ENCODE measurements around the gene DAZAP1. TPM values are rescaled to one million over a fixed set of nuclear protein-coding genes. Genes with fewer than 3 reads are reported as not detected.
"Not testable (repeated sequence)": the region's sequence is repeated elsewhere in the genome, so short reads cannot be mapped to it uniquely, and the experiment has no call there.

The DAZAP1 gene
- total RNA-seq, 2 donors from 2014 or later = 148 to 163 TPM

- H3K27me3 Mint-ChIP-seq = no peaks in the 10 kb centered on the region
- no peak for DNase-seq
- no peak for ATAC-seq
- H3K4me1 Mint-ChIP-seq = peaks cover 16% of the 10 kb centered on the region
- H3K4me3 Mint-ChIP-seq = no peak overlapping the region
- no peaks in the 10 kb centered on the region for H3K9me3 ChIP-seq (ENCODE audit: control insufficient read depth, low read length, poor library complexity, severe bottlenecking)
- peaks cover 4% of the 10 kb centered on the region for H3K36me3 Mint-ChIP-seq (ENCODE audit: low read depth)
- H3K27ac Mint-ChIP-seq = no peak overlapping the region
Measured at GRCh38 chr19:1475751-1476437, 68.5 kb downstream of the DAZAP1 start.

DNA sequence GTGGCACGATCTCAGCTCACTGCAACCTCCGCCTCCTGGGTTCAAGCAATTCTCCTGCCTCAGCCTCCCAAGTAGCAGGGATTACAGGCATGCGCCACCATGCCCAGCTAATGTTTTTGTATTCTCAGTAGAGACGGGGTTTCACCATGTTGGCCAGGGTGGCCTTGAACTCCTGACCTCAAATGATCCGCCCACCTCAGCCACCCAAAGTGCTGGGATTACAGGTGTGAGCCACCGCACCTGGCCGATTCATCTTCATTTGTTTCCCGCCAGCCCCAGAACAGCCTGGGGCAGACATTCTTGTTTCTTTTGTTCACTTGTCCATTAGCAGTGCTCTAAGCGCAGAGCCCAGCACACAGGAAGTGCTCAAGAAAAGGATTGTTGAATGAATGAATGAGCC is 69.7 kb downstream of the DAZAP1 start:
- H3K27ac Mint-ChIP-seq = peak overlapping the region; percentile 37
- H3K4me1 Mint-ChIP-seq = peaks cover 14% of the 10 kb centered on the region
- not testable (repeated sequence) for H3K27me3 Mint-ChIP-seq; H3K9me3 ChIP-seq (ENCODE audit: control insufficient read depth, low read length, poor library complexity, severe bottlenecking); DNase-seq; ATAC-seq; H3K36me3 Mint-ChIP-seq (ENCODE audit: low read depth)
- H3K4me3 Mint-ChIP-seq = peak overlapping the region; percentile 96

GRCh38 chr19:1478934-1479707 is 71.7 kb downstream of the DAZAP1 start, which contains the start of gene C19orf25:
Gene C19orf25, minus strand, starts transcription at chr19:1479215. Its CDS starts 312 bp downstream, at chr19:1478903.
- peak within 1 kb of the TSS; percentile 89 for H3K27ac Mint-ChIP-seq
- ATAC-seq = peak; percentile 99
- DNase-seq = peak; percentile 81 to 85 (median 84)
- H3K4me3 Mint-ChIP-seq = peak within 1 kb of the TSS; percentile 96
- H3K27me3 Mint-ChIP-seq = no peaks in the 10 kb centered on the region
- peaks cover 4% of the 10 kb centered on the region for H3K36me3 Mint-ChIP-seq (ENCODE audit: low read depth)
- no peaks in the 10 kb centered on the region for H3K9me3 ChIP-seq (ENCODE audit: control insufficient read depth, low read length, poor library complexity, severe bottlenecking)
- H3K4me1 Mint-ChIP-seq = peaks cover 14% of the 10 kb centered on the region

DNA sequence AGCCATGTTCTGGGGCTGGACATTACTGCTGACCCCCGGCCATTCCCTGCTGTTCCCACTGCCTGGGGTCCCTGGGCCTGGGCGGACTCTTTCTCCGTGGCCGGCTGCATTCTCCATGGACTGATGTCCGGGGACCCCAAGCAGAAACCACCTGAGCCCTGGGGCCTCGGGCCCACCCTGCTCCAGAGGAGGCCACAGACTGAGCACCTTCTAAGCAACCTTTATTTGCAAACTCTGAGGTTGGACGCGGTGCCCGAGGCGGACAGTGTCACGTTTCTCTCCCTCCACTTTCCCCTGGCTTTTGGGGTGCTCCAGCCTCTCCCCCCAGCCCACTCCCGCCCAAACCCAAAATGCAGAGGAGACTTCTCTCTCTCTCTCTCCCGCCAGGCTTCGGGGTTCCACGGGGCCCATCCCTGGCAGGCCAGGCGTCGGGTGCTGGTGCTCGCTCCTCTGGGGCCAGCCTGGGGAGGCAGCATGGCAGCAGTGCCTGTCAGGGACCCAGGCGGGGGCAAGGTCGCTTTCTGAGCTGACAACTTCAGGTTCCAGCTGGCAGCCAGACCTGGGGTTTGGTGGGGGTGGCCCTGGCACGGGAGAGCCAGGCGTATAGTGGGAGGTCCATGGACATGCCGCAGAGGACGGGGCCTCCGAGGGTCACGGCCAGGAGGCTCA is 74.0 kb downstream of the DAZAP1 start:
- DNase-seq = no peak
- peaks cover 14% of the 10 kb centered on the region for H3K4me1 Mint-ChIP-seq
- H3K27me3 Mint-ChIP-seq = no peaks in the 10 kb centered on the region
- H3K27ac Mint-ChIP-seq = no peak overlapping the region
- H3K36me3 Mint-ChIP-seq (ENCODE audit: low read depth) = peaks cover 4% of the 10 kb centered on the region
- ATAC-seq = no peak
- no peaks in the 10 kb centered on the region for H3K9me3 ChIP-seq (ENCODE audit: control insufficient read depth, low read length, poor library complexity, severe bottlenecking)
- H3K4me3 Mint-ChIP-seq = no peak overlapping the region

DNA sequence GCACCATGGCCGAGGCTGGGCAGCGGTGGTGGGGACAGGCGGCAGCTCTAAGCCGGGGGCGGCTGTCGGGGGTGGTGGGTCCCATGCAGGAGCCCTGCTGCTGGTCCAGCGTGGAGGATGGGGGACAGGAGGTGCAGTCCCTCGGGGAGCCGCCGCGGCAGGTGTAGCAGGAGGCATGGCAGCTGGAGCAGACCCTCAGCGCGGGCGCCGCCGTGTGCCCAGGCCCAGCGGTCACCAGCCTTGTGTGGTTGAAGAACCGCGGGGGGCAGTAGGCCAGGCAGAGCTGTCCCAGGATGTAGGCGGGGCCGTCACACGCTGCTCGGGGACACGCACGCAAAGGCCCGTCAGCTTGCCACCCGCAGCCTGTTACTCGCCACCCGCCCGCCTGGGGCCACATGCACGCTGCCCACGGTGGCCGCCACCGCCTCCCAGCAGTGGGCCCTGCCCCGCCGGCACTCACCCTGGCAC is 74.5 kb downstream of the DAZAP1 start:
- ATAC-seq (no peak), DNase-seq (no peak)
- H3K36me3 Mint-ChIP-seq (ENCODE audit: low read depth) = peaks cover 4% of the 10 kb centered on the region
- H3K4me3 Mint-ChIP-seq = no peak overlapping the region
- no peaks in the 10 kb centered on the region for H3K9me3 ChIP-seq (ENCODE audit: control insufficient read depth, low read length, poor library complexity, severe bottlenecking)
- no peaks in the 10 kb centered on the region for H3K27me3 Mint-ChIP-seq
- H3K27ac Mint-ChIP-seq = no peak overlapping the region
- H3K4me1 Mint-ChIP-seq = peaks cover 14% of the 10 kb centered on the region

- ATAC-seq (no peak), DNase-seq (no peak)
- Mint-ChIP-seq H3K36me3 (ENCODE audit: low read depth) (peaks cover 4% of the 10 kb centered on the region), H3K4me1 (peaks cover 12% of the 10 kb centered on the region), H3K27me3 (no peaks in the 10 kb centered on the region), H3K4me3 (no peak overlapping the region), H3K27ac (no peak overlapping the region)
- H3K9me3 ChIP-seq (ENCODE audit: control insufficient read depth, low read length, poor library complexity, severe bottlenecking) = no peaks in the 10 kb centered on the region
Measured at GRCh38 chr19:1482361-1483130, 75.2 kb downstream of the DAZAP1 start.

DNA sequence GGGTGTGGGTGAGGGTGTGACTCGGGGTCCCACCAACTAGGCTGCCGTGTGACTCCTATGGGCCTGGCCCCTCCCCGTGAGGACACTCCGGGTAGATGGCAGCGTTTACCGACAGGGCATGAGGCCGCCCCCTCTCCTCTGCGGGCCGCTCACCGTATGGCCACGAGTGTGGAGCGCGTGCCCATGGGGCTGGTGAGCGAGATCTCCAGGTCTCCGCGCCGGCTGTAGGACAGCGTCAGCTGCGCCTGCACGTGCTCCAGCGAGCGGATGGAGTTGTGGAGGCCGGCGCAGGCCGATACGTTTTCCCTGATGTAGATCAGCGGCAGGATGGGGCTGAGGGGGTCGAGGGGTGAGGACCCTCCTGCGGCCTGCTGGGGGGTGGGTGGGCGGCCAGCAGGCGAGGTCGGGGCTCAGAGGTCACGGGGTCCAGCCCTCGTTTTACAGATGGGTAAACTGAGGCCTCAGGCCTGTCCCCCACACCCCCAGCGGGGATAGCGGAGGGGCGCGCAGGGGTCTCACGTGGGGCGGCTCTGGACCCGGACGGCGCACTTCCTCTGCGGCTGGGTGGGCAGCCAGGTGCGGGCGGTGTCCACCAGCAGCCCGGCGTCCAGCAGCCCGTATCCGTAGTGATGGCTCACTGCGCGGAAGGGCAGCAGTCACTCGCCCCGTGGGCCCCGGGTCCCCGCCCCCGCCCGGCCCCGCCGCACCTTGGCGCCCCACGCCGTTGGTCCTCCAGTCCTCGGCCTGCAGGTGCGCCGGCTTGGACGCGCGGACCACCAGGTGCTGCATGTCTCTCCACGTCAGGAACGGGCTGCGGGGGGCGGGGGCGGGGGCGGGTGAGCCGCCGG is 76.0 kb downstream of the DAZAP1 start:
- H3K27me3 Mint-ChIP-seq = no peaks in the 10 kb centered on the region
- ATAC-seq = no peak
- DNase-seq = no peak
- H3K27ac Mint-ChIP-seq = no peak overlapping the region
- H3K4me3 Mint-ChIP-seq = no peak overlapping the region
- peaks cover 4% of the 10 kb centered on the region for H3K36me3 Mint-ChIP-seq (ENCODE audit: low read depth)
- H3K4me1 Mint-ChIP-seq = peaks cover 12% of the 10 kb centered on the region
- H3K9me3 ChIP-seq (ENCODE audit: control insufficient read depth, low read length, poor library complexity, severe bottlenecking) = no peaks in the 10 kb centered on the region

GRCh38 chr19:1483979-1484428 is 76.6 kb downstream of the DAZAP1 start:
- peaks cover 3% of the 10 kb centered on the region for H3K36me3 Mint-ChIP-seq (ENCODE audit: low read depth)
- no peak overlapping the region for H3K4me3 Mint-ChIP-seq
- DNase-seq (no peak), ATAC-seq (no peak)
- H3K9me3 ChIP-seq (ENCODE audit: control insufficient read depth, low read length, poor library complexity, severe bottlenecking) = no peaks in the 10 kb centered on the region
- H3K27me3 Mint-ChIP-seq = no peaks in the 10 kb centered on the region
- H3K4me1 Mint-ChIP-seq = peaks cover 11% of the 10 kb centered on the region
- H3K27ac Mint-ChIP-seq = no peak overlapping the region

Other genes starting within 250 kb of the DAZAP1 start
- gene SBNO2, start 233.3 kb upstream of the DAZAP1 start, total RNA-seq = 100 to 1,000 TPM in 1 of 2 donors, 10 to 100 TPM in 1; 85.4 to 106 TPM
- 10 to 100 TPM; 70.0 to 70.4 TPM for gene STK11, start 201.8 kb upstream of the DAZAP1 start, total RNA-seq
- gene CBARP, start 169.6 kb upstream of the DAZAP1 start, total RNA-seq = not detected
- gene ATP5F1D, start 165.8 kb upstream of the DAZAP1 start, total RNA-seq = 100 to 1,000 TPM; 104 to 115 TPM
- gene MIDN, start 159.0 kb upstream of the DAZAP1 start, total RNA-seq = 100 to 1,000 TPM in 1 of 2 donors, 10 to 100 TPM in 1; 87.1 to 113 TPM
- gene CIRBP, start 138.3 kb upstream of the DAZAP1 start, total RNA-seq = 100 to 1,000 TPM; 460 to 474 TPM
- gene FAM174C, start 132.1 kb upstream of the DAZAP1 start, total RNA-seq = 10 to 100 TPM; 40.6 to 43.6 TPM
- gene EFNA2, start 121.7 kb upstream of the DAZAP1 start, total RNA-seq = not detected
- 10 to 100 TPM; 50.9 to 54.7 TPM for gene NDUFS7, start 23.7 kb upstream of the DAZAP1 start, total RNA-seq
- 1 to 10 TPM; 9.0 to 9.9 TPM for gene GAMT, start 6.0 kb upstream of the DAZAP1 start, total RNA-seq
- gene RPS15, start 30.8 kb downstream of the DAZAP1 start, total RNA-seq = 1,000 to 10,000 TPM; 1,653 to 1,678 TPM
- under 1 TPM; 0.07 to 0.44 TPM for gene APC2, start 42.5 kb downstream of the DAZAP1 start, total RNA-seq
- 10 to 100 TPM; 24.3 to 29.0 TPM for gene C19orf25, start 71.6 kb downstream of the DAZAP1 start, total RNA-seq
- 1 to 10 TPM; 3.3 to 4.5 TPM for gene PCSK4, start 82.8 kb downstream of the DAZAP1 start, total RNA-seq
- 1 to 10 TPM; 1.8 to 2.3 TPM for gene REEP6, start 83.6 kb downstream of the DAZAP1 start, total RNA-seq
- 1 to 10 TPM; 2.9 to 5.6 TPM for gene ADAMTSL5, start 105.4 kb downstream of the DAZAP1 start, total RNA-seq
- not detected for gene PLK5, start 116.5 kb downstream of the DAZAP1 start, total RNA-seq
- 1 to 10 TPM; 2.7 to 3.3 TPM for gene MEX3D, start 160.7 kb downstream of the DAZAP1 start, total RNA-seq
- 10 to 100 TPM; 37.9 to 40.6 TPM for gene MBD3, start 185.3 kb downstream of the DAZAP1 start, total RNA-seq
- gene UQCR11, start 197.9 kb downstream of the DAZAP1 start, total RNA-seq = 100 to 1,000 TPM; 125 to 128 TPM
- 10 to 100 TPM; 46.9 to 47.4 TPM for gene TCF3, start 245.0 kb downstream of the DAZAP1 start, total RNA-seq